Measurements from ENCODE around the gene TMEM151B. TPM values are rescaled to one million over a fixed set of nuclear protein-coding genes. Genes with fewer than 3 reads are reported as not detected.
"Not testable (repeated sequence)": the region's sequence is repeated elsewhere in the genome, so short reads cannot be mapped to it uniquely, and the experiment has no call there.

TMEM151B gene
- total RNA-seq, 1 experiment from 2014 or later, result 0.04 TPM

DNA sequence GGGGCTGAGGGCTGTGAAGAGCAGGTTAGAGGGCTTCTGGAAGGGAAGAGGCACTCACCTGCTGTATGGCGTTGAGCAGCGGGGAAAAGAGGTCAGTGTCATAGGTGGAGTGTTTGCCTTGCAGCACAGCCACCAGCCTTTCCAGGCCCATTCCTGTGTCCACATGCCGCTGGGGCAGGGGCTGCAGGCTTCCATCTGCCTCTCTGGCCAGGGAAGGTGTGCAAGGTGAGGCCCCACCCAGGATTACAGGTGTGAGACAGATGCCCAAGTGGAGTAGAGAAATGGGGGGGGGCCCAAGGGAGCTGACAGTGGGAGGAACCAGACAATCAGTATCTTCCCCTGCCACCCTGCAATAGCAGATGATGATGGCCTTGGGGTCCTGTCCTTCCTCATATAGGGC lies 40.0 kb downstream of the TMEM151B start:
- no peak for DNase-seq

DNA sequence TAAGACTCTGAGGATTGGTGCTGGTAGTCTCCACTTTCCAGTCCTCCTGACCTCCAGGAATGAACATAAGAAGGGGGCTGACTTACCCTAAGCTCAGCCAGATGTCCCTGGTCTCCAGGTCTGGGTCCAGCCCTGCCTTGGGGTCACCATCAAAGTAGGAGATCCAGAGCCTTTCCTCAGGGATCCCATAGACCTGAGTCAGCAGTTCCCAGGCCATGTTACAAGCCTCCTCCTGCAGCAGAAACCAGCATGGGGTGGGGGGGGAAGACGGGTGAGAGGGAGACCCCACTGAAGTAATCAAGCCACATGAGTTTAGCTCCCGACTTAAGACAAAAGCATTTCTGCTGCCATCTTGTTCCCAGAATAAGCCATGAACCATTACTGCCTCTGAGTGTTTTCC lies 41.1 kb downstream of the TMEM151B start:
- DNase-seq, result no peak
- Histone ChIP-seq H2AFZ (ENCODE audit: low read length) (no peak overlapping the region), H3K36me3 (ENCODE audit: insufficient read depth, low read length) (peaks cover 9% of the 10 kb centered on the region; the same call in 1 of the 2 replicates)

More for the DNA sequence above, 40.0 kb downstream of the TMEM151B start:
- H3K9ac ChIP-seq (ENCODE audit: low read length), result no peak overlapping the region
- H3K9me2 ChIP-seq (replicated peaks; ENCODE audit: insufficient read depth, low read length), result no peaks in the 10 kb centered on the region
- H3K4me3 ChIP-seq (ENCODE audit: low read length), result no peak overlapping the region
- H3K79me2 ChIP-seq (ENCODE audit: low read length), result peaks cover 18% of the 10 kb centered on the region
- no peak overlapping the region for H3K4me2 ChIP-seq (ENCODE audit: low read depth, low read length, poor library complexity, severe bottlenecking)
- H3K27ac ChIP-seq (ENCODE audit: low read length), result no peak overlapping the region
- peaks cover 14% of the 10 kb centered on the region for H3K4me1 ChIP-seq (ENCODE audit: low read length)
- H3K27me3 ChIP-seq (ENCODE audit: low read length), result no peaks in the 10 kb centered on the region
- peaks cover 9% of the 10 kb centered on the region; the same call in 1 of the 2 replicates for H3K36me3 ChIP-seq (ENCODE audit: insufficient read depth, low read length)
- H4K20me1 ChIP-seq (ENCODE audit: insufficient read depth, low read depth, low read length), result no peaks in the 10 kb centered on the region
- no peak overlapping the region for H2AFZ ChIP-seq (ENCODE audit: low read length)
- H3K9me3 ChIP-seq (ENCODE audit: low read length), result no peaks in the 10 kb centered on the region

DNA sequence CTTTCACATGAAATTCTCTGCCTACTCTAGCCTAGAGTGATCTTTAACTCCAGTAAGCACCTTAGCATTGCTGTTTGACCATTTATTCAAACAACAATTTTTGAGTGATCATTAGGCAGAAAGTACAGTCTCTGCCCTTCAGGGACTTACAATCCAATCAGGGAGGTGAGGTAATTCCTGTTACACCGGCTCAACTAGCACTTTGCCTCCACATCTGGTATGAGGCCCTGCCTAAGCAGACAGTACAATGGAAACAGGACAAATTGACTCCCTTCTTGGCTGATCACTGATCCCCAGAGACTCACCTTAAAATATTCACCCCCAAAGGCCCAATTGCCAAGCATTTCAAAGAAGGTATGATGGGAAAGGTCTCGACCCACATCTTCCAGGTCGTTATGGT lies 41.5 kb downstream of the TMEM151B start:
- DNase-seq, result no peak
- peak overlapping the region; percentile 69 for H3K4me2 ChIP-seq (ENCODE audit: low read depth, low read length, poor library complexity, severe bottlenecking)
- H3K9me2 ChIP-seq (replicated peaks; ENCODE audit: insufficient read depth, low read length), result no peaks in the 10 kb centered on the region
- peaks cover 18% of the 10 kb centered on the region for H3K79me2 ChIP-seq (ENCODE audit: low read length)
- H4K20me1 ChIP-seq (ENCODE audit: insufficient read depth, low read depth, low read length), result no peaks in the 10 kb centered on the region
- H3K9me3 ChIP-seq (ENCODE audit: low read length), result no peaks in the 10 kb centered on the region
- no peak overlapping the region for H2AFZ ChIP-seq (ENCODE audit: low read length)
- H3K27me3 ChIP-seq (ENCODE audit: low read length), result no peaks in the 10 kb centered on the region
- peak overlapping the region; percentile 87 for H3K9ac ChIP-seq (ENCODE audit: low read length)
- peaks cover 9% of the 10 kb centered on the region; the same call in 1 of the 2 replicates for H3K36me3 ChIP-seq (ENCODE audit: insufficient read depth, low read length)
- peak overlapping the region; percentile 81; the same call in 1 of the 2 replicates for H3K4me3 ChIP-seq (ENCODE audit: low read length)
- peaks cover 14% of the 10 kb centered on the region for H3K4me1 ChIP-seq (ENCODE audit: low read length)
- H3K27ac ChIP-seq (ENCODE audit: low read length), result no peak overlapping the region

More for the DNA sequence above, 41.1 kb downstream of the TMEM151B start:
- H3K4me1 ChIP-seq (ENCODE audit: low read length), result peaks cover 14% of the 10 kb centered on the region
- H3K79me2 ChIP-seq (ENCODE audit: low read length), result peaks cover 18% of the 10 kb centered on the region
- H3K9ac ChIP-seq (ENCODE audit: low read length), result no peak overlapping the region
- H3K27ac ChIP-seq (ENCODE audit: low read length), result no peak overlapping the region
- no peaks in the 10 kb centered on the region for H3K9me2 ChIP-seq (replicated peaks; ENCODE audit: insufficient read depth, low read length)
- no peak overlapping the region for H3K4me2 ChIP-seq (ENCODE audit: low read depth, low read length, poor library complexity, severe bottlenecking)
- H4K20me1 ChIP-seq (ENCODE audit: insufficient read depth, low read depth, low read length), result no peaks in the 10 kb centered on the region
- no peaks in the 10 kb centered on the region for H3K9me3 ChIP-seq (ENCODE audit: low read length)
- no peak overlapping the region for H3K4me3 ChIP-seq (ENCODE audit: low read length)
- no peaks in the 10 kb centered on the region for H3K27me3 ChIP-seq (ENCODE audit: low read length)

DNA sequence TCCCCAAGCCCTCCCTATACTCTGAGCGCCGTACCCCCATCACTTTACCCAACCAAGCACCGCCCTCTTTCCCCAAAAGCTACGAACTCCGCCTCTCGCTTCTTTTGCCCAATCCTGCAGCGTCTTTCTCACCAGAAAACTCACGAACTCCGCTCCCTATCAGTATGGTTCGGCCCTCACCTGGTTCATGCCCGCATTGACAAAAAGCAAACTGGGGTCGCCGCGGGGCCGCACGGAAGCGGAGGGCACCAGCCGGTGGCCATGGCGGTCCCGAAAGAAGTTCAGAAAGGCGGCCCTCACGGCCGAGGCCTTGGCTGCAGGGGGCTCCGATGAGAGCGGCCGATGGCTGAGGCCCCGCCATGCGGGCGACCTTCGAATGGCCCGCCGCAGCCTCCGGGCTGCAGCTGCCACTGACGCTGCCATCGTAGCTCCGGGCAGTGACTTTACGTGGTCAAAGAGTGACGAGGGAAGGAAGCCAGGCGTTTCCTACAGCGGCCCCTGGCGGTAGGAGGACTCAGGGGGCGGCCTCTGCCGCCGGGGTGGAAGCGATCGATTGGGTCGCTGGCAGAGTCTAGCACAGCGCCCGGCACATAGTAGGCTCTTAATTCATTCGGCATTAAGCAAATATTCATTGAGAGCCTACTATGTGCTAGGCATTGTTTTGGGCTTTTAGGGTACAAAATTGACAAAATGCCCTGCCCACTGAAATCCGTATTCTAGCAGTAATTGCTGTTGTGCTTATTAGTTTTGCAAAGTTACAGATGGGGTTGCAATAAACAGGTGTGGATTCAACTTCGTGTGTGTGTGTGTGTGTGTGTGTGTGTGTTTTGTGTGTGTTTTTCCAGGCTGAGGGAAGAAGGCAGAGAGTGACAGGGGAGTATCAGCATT lies 42.9 kb downstream of the TMEM151B start, which contains the start of gene AARS2:
Gene AARS2 (minus strand): TSS at position 447 of the 888 bp plus-strand sequence. CDS start 24 bp downstream, at position 423.
- Histone ChIP-seq H3K4me3 (ENCODE audit: low read length) (peak within 1 kb of the TSS; percentile 81), H3K27ac (ENCODE audit: low read length) (peak within 1 kb of the TSS; percentile 45; the same call in 1 of the 2 replicates), H3K79me2 (ENCODE audit: low read length) (peaks cover 18% of the 10 kb centered on the region), H3K9ac (ENCODE audit: low read length) (peak within 1 kb of the TSS; percentile 87), H3K4me2 (ENCODE audit: low read depth, low read length, poor library complexity, severe bottlenecking) (peak within 1 kb of the TSS; percentile 69), H2AFZ (ENCODE audit: low read length) (peak within 1 kb of the TSS; percentile 72), H3K4me1 (ENCODE audit: low read length) (peaks cover 18% of the 10 kb centered on the region), H4K20me1 (ENCODE audit: insufficient read depth, low read depth, low read length) (no peaks in the 10 kb centered on the region), H3K27me3 (ENCODE audit: low read length) (no peaks in the 10 kb centered on the region), H3K9me2 (replicated peaks; ENCODE audit: insufficient read depth, low read length) (no peaks in the 10 kb centered on the region), H3K9me3 (ENCODE audit: low read length) (no peaks in the 10 kb centered on the region), H3K36me3 (ENCODE audit: insufficient read depth, low read length) (peaks cover 9% of the 10 kb centered on the region; the same call in 1 of the 2 replicates)
- DNase-seq, result peak; percentile 96

DNA sequence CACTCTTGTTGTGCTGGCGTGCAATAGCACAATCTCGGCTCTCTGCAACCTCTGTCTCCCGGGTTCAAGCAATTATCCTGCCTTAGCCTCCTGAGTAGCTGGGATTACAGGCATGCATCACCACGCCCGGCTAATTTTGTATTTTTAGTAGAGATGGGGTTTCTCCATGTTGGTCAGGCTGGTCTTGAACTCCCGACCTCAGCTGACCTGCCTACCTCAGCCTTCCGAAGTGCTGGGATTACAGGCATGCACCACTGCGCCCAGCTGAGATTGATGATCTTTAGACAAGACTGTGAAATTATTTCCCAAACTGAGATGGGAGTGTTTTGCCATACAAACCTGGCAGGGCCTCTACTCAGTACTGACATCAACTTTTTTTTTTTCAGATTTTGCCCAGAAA lies 44.4 kb downstream of the TMEM151B start:
- DNase-seq; H3K9me3 ChIP-seq (ENCODE audit: low read length); H3K9me2 ChIP-seq (replicated peaks; ENCODE audit: insufficient read depth, low read length); H3K9ac ChIP-seq (ENCODE audit: low read length); H2AFZ ChIP-seq (ENCODE audit: low read length); H3K4me3 ChIP-seq (ENCODE audit: low read length); H3K4me2 ChIP-seq (ENCODE audit: low read depth, low read length, poor library complexity, severe bottlenecking); H4K20me1 ChIP-seq (ENCODE audit: insufficient read depth, low read depth, low read length); H3K27me3 ChIP-seq (ENCODE audit: low read length); H3K36me3 ChIP-seq (ENCODE audit: insufficient read depth, low read length); H3K27ac ChIP-seq (ENCODE audit: low read length): not testable (repeated sequence)
- Histone ChIP-seq H3K4me1 (ENCODE audit: low read length) (peaks cover 21% of the 10 kb centered on the region), H3K79me2 (ENCODE audit: low read length) (peaks cover 18% of the 10 kb centered on the region)

DNA sequence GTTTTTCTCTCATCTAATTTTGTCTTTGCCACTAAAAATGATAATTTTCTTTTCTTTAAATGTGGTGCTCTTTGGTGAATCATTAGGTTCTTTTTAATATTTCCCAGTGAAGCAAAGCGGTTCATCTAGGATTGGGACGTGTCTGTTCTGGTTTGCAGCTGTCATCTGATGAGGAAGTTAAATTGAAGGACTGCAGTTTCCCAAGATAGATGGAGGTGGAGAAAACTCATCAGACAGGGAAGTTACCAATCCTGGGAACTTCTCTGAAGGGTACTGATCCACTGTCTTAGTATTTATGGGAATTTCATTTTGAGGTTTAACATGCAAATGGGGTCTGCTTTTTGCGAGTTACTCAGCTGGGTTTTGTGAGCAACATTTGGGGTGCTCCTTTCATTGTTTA lies 45.3 kb downstream of the TMEM151B start:
- H3K4me2 ChIP-seq (ENCODE audit: low read depth, low read length, poor library complexity, severe bottlenecking), result no peak overlapping the region
- peaks cover 21% of the 10 kb centered on the region for H3K4me1 ChIP-seq (ENCODE audit: low read length)
- peaks cover 18% of the 10 kb centered on the region for H3K79me2 ChIP-seq (ENCODE audit: low read length)
- H3K9me2 ChIP-seq (replicated peaks; ENCODE audit: insufficient read depth, low read length), result no peaks in the 10 kb centered on the region
- H3K9me3 ChIP-seq (ENCODE audit: low read length), result no peaks in the 10 kb centered on the region
- H3K36me3 ChIP-seq (ENCODE audit: insufficient read depth, low read length), result no peaks in the 10 kb centered on the region; the same call in 1 of the 2 replicates
- H3K27me3 ChIP-seq (ENCODE audit: low read length), result no peaks in the 10 kb centered on the region
- no peak overlapping the region for H3K4me3 ChIP-seq (ENCODE audit: low read length)
- no peak for DNase-seq
- H3K27ac ChIP-seq (ENCODE audit: low read length), result no peak overlapping the region
- H3K9ac ChIP-seq (ENCODE audit: low read length), result no peak overlapping the region
- no peak overlapping the region for H2AFZ ChIP-seq (ENCODE audit: low read length)
- no peaks in the 10 kb centered on the region for H4K20me1 ChIP-seq (ENCODE audit: insufficient read depth, low read depth, low read length)

DNA sequence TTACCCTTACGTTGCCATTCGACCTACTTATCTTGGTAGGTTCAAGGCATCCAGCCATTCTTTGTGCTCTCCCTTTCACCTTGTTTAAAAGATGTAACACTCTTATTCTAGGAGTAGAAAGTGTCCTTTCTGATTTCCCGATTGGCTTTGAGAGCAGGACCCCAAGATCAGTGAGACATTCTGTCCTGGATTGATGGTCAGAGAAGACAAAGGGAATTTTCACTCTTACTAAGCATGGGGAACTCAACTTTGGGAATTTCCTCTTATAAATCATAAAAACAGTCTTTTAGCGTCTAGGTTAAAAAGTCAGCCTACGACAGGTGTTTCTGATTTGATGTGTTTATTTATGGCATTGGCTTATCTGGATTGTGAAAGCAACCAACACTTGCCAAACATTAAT lies 45.7 kb downstream of the TMEM151B start:
- H3K4me1 ChIP-seq (ENCODE audit: low read length), result peaks cover 21% of the 10 kb centered on the region
- no peaks in the 10 kb centered on the region for H3K9me2 ChIP-seq (replicated peaks; ENCODE audit: insufficient read depth, low read length)
- H3K27ac ChIP-seq (ENCODE audit: low read length), result no peak overlapping the region
- H4K20me1 ChIP-seq (ENCODE audit: insufficient read depth, low read depth, low read length), result no peaks in the 10 kb centered on the region
- peaks cover 18% of the 10 kb centered on the region for H3K79me2 ChIP-seq (ENCODE audit: low read length)
- H2AFZ ChIP-seq (ENCODE audit: low read length), result no peak overlapping the region
- H3K27me3 ChIP-seq (ENCODE audit: low read length), result no peaks in the 10 kb centered on the region
- H3K36me3 ChIP-seq (ENCODE audit: insufficient read depth, low read length), result no peaks in the 10 kb centered on the region
- no peaks in the 10 kb centered on the region for H3K9me3 ChIP-seq (ENCODE audit: low read length)
- H3K4me3 ChIP-seq (ENCODE audit: low read length), result no peak overlapping the region
- no peak overlapping the region for H3K9ac ChIP-seq (ENCODE audit: low read length)
- no peak for DNase-seq
- no peak overlapping the region for H3K4me2 ChIP-seq (ENCODE audit: low read depth, low read length, poor library complexity, severe bottlenecking)

DNA sequence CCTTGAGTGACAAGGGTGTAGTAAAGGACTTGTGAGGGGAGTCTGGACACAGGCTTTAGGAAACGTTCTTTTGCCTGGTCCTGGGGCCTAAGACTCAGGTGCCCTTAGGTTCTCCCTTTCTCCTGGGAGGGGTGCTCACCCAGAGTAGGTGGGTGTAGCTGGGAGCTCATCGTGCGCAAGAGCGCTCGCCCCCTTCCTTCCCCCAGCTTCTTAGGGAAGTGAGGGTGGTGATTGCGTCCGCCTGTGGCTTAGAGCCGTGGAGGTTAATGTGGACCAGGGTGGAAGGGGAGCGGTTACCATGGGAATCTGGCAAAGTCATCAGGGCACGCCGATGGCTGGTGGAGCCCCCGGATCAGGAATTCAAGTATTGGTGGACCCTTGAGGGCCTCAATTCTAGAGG lies 46.2 kb downstream of the TMEM151B start:
- Histone ChIP-seq H3K27me3 (ENCODE audit: low read length) (no peaks in the 10 kb centered on the region), H3K4me3 (ENCODE audit: low read length) (no peak overlapping the region), H3K4me2 (ENCODE audit: low read depth, low read length, poor library complexity, severe bottlenecking) (no peak overlapping the region), H3K9me3 (ENCODE audit: low read length) (no peaks in the 10 kb centered on the region), H3K79me2 (ENCODE audit: low read length) (peaks cover 15% of the 10 kb centered on the region), H4K20me1 (ENCODE audit: insufficient read depth, low read depth, low read length) (no peaks in the 10 kb centered on the region), H3K27ac (ENCODE audit: low read length) (no peak overlapping the region), H3K9ac (ENCODE audit: low read length) (no peak overlapping the region), H2AFZ (ENCODE audit: low read length) (no peak overlapping the region), H3K36me3 (ENCODE audit: insufficient read depth, low read length) (no peaks in the 10 kb centered on the region), H3K9me2 (replicated peaks; ENCODE audit: insufficient read depth, low read length) (no peaks in the 10 kb centered on the region), H3K4me1 (ENCODE audit: low read length) (peaks cover 20% of the 10 kb centered on the region)
- no peak for DNase-seq
